ENCODE data around the gene CILP2. TPM values are rescaled to one million over a fixed set of nuclear protein-coding genes. Genes with fewer than 3 reads are reported as not detected.

Gene CILP2
- total and polyA plus RNA-seq, 7 experiments from 2014 or later: 0.27 to 0.69 (median 0.49) TPM; not detected in 1

GRCh38 chr19:19532806-19533701, 5.0 kb upstream of the CILP2 start:
- H3K4me1 ChIP-seq (ENCODE audit: control insufficient read depth in 2 of 2, insufficient read depth in 2 of 2, low read length in 2 of 2): peaks cover 3 to 9% of the 10 kb centered on the region in 2 donors
- ATAC-seq (no peak), DNase-seq (no peak)
- Mint-ChIP-seq H3K9me3 (peaks cover 0 to 4% (median 0%) of the 10 kb centered on the region in 11 donors), H3K4me1 (peaks cover 11 to 28% (median 22%) of the 10 kb centered on the region in 7 donors), H3K4me3 (no peak overlapping the region), H3K36me3 (peaks cover 0 to 7% (median 0%) of the 10 kb centered on the region in 5 donors), H3K27me3 (peaks cover 0 to 12% (median 0%) of the 10 kb centered on the region in 5 donors), H3K27ac (peak overlapping the region in 3 of 9 donors; percentile 29 to 71 (median 53))
- no peak overlapping the region for H3K4me3 ChIP-seq (ENCODE audit: low read length)
- ChIA-PET POLR2A (interaction anchor here (0.5 to 3.2 kb wide), 10 partner anchors 23 to 200 kb away, joined by 3 to 21 read pairs (median 4); partner anchors contain the start of genes GMIP, ZNF101 and ZNF14), CTCF (interaction anchor here (0.6 to 3.1 kb wide), 26 partner anchors 10 to 852 kb away, joined by 3 to 25 read pairs (median 4); partner anchors contain the start of genes GMIP and ZNF101)
- no peak overlapping the region for H3K27ac ChIP-seq (ENCODE audit: low read depth, low read length)
- H3K36me3 ChIP-seq (ENCODE audit: control insufficient read depth in 2 of 3, insufficient read depth in 3 of 3, low read length in 3 of 3): peaks cover 0 to 16% (median 0%) of the 10 kb centered on the region in 3 experiments
- H3K27me3 ChIP-seq (ENCODE audit: control insufficient read depth in 2 of 2, insufficient read depth in 2 of 2, low read length in 2 of 2): no peaks in the 10 kb centered on the region
- H3K9me3 ChIP-seq (ENCODE audit: control insufficient read depth in 2 of 3, low read length in 3 of 3): no peaks in the 10 kb centered on the region
- intact Hi-C loops (cut with micrococcal nuclease): loop anchor here (1.0 to 5.0 kb wide), 5 partner anchors 22 to 243 kb away; partner anchors contain the start of genes GMIP (in 2 of the 2) and LPAR2 (in 1 of the 2)

GRCh38 chr19:19533841-19534240, 4.2 kb upstream of the CILP2 start:
- peak overlapping the region in 7 of 9 donors; percentile 6 to 76 (median 58) for H3K27ac Mint-ChIP-seq
- H3K27ac ChIP-seq (ENCODE audit: low read depth, low read length): no peak overlapping the region
- ATAC-seq (no peak), DNase-seq (no peak)
- POLR2A ChIA-PET: interaction anchor here (3.2 kb wide), 1 partner anchor 111 kb away, joined by 19 read pairs; the partner anchor contains the start of gene GMIP
- H3K4me1 Mint-ChIP-seq: peaks cover 15 to 33% (median 27%) of the 10 kb centered on the region in 7 donors
- CTCF ChIA-PET: interaction anchor here (0.6 to 1.4 kb wide), 2 partner anchors 425 to 504 kb away, joined by 3 to 5 read pairs; no protein-coding TSS in a partner anchor
- H3K4me1 ChIP-seq (ENCODE audit: control insufficient read depth in 2 of 2, insufficient read depth in 2 of 2, low read length in 2 of 2): peaks cover 9 to 14% of the 10 kb centered on the region in 2 donors
- H3K9me3 Mint-ChIP-seq: peaks cover 0 to 4% (median 0%) of the 10 kb centered on the region in 11 donors
- peaks cover 0 to 7% (median 0%) of the 10 kb centered on the region in 5 donors for H3K36me3 Mint-ChIP-seq
- H3K9me3 ChIP-seq (ENCODE audit: control insufficient read depth in 2 of 3, low read length in 3 of 3): no peaks in the 10 kb centered on the region
- no peaks in the 10 kb centered on the region for H3K27me3 ChIP-seq (ENCODE audit: control insufficient read depth in 2 of 2, insufficient read depth in 2 of 2, low read length in 2 of 2)
- H3K4me3 ChIP-seq (ENCODE audit: low read length): no peak overlapping the region
- intact Hi-C loops (cut with micrococcal nuclease): loop anchor here in 1 of 2 donors (2.0 to 5.0 kb wide), 2 partner anchors 21 to 93 kb away; partner anchors contain the start of gene LPAR2
- no peak overlapping the region for H3K4me3 Mint-ChIP-seq
- H3K36me3 ChIP-seq (ENCODE audit: control insufficient read depth in 2 of 3, insufficient read depth in 3 of 3, low read length in 3 of 3): peaks cover 0 to 10% (median 0%) of the 10 kb centered on the region in 3 experiments
- H3K27me3 Mint-ChIP-seq: peaks cover 0 to 17% (median 4%) of the 10 kb centered on the region in 5 donors

GRCh38 chr19:19534556-19535265, 3.4 kb upstream of the CILP2 start:
- Mint-ChIP-seq H3K9me3 (peaks cover 0 to 4% (median 0%) of the 10 kb centered on the region in 11 donors), H3K36me3 (peaks cover 0 to 7% (median 0%) of the 10 kb centered on the region in 5 donors), H3K4me1 (peaks cover 15 to 36% (median 31%) of the 10 kb centered on the region in 7 donors), H3K27ac (peak overlapping the region in 2 of 9 donors; percentile 58 to 70), H3K27me3 (peaks cover 0 to 24% (median 4%) of the 10 kb centered on the region in 5 donors), H3K4me3 (no peak overlapping the region)
- ATAC-seq: no peak
- Histone ChIP-seq H3K4me3 (ENCODE audit: low read length) (no peak overlapping the region), H3K9me3 (ENCODE audit: control insufficient read depth in 2 of 3, low read length in 3 of 3) (no peaks in the 10 kb centered on the region), H3K27me3 (ENCODE audit: control insufficient read depth in 2 of 2, insufficient read depth in 2 of 2, low read length in 2 of 2) (no peaks in the 10 kb centered on the region), H3K27ac (ENCODE audit: low read depth, low read length) (no peak overlapping the region), H3K4me1 (ENCODE audit: control insufficient read depth in 2 of 2, insufficient read depth in 2 of 2, low read length in 2 of 2) (peaks cover 10 to 18% of the 10 kb centered on the region in 2 donors), H3K36me3 (ENCODE audit: control insufficient read depth in 2 of 3, insufficient read depth in 3 of 3, low read length in 3 of 3) (peaks cover 0 to 2% (median 0%) of the 10 kb centered on the region in 3 experiments)
- intact Hi-C loops (cut with micrococcal nuclease): loop anchor here in 1 of 2 donors (5.0 kb wide), 2 partner anchors 93 to 288 kb away; partner anchors contain the start of genes LPAR2 and ZNF506
- CTCF ChIA-PET: interaction anchor here (0.8 to 1.4 kb wide), 2 partner anchors 424 to 426 kb away, joined by 3 to 5 read pairs; no protein-coding TSS in a partner anchor
- POLR2A ChIA-PET: interaction anchor here (0.5 to 3.2 kb wide), 2 partner anchors 110 to 274 kb away, joined by 5 to 19 read pairs; partner anchors contain the start of gene GMIP
- DNase-seq: no peak

- Mint-ChIP-seq H3K36me3 (peaks cover 0 to 7% (median 0%) of the 10 kb centered on the region in 5 donors), H3K4me1 (peaks cover 16 to 37% (median 33%) of the 10 kb centered on the region in 7 donors), H3K27me3 (peaks cover 0 to 26% (median 4%) of the 10 kb centered on the region in 5 donors), H3K4me3 (peak overlapping the region in 2 of 10 donors; percentile 51 to 56), H3K27ac (no peak overlapping the region), H3K9me3 (peaks cover 0 to 4% (median 0%) of the 10 kb centered on the region in 11 donors)
- Histone ChIP-seq H3K9me3 (ENCODE audit: control insufficient read depth in 2 of 3, low read length in 3 of 3) (no peaks in the 10 kb centered on the region), H3K4me3 (ENCODE audit: low read length) (no peak overlapping the region), H3K36me3 (ENCODE audit: control insufficient read depth in 2 of 3, insufficient read depth in 3 of 3, low read length in 3 of 3) (no peaks in the 10 kb centered on the region), H3K4me1 (ENCODE audit: control insufficient read depth in 2 of 2, insufficient read depth in 2 of 2, low read length in 2 of 2) (peaks cover 10 to 18% of the 10 kb centered on the region in 2 donors), H3K27ac (ENCODE audit: low read depth, low read length) (no peak overlapping the region), H3K27me3 (ENCODE audit: control insufficient read depth in 2 of 2, insufficient read depth in 2 of 2, low read length in 2 of 2) (no peaks in the 10 kb centered on the region)
- DNase-seq (no peak), ATAC-seq (no peak)
- intact Hi-C loops (cut with micrococcal nuclease): loop anchor here in 1 of 2 donors (5.0 kb wide), 1 partner anchor 287 kb away; the partner anchor contains the start of gene ZNF506
- CTCF ChIA-PET: interaction anchor here (0.8 kb wide), 1 partner anchor 425 kb away, joined by 3 read pairs; no protein-coding TSS in a partner anchor
- POLR2A ChIA-PET: interaction anchor here (0.6 kb wide), 1 partner anchor 259 kb away, joined by 3 read pairs; no protein-coding TSS in a partner anchor
Measured at GRCh38 chr19:19535311-19536191, 2.5 kb upstream of the CILP2 start.

All from naive thymus-derived CD4-positive, alpha-beta T cell (primary cell).